Measurements from ENCODE around the gene SLC5A5.

SLC5A5 gene

DNA sequence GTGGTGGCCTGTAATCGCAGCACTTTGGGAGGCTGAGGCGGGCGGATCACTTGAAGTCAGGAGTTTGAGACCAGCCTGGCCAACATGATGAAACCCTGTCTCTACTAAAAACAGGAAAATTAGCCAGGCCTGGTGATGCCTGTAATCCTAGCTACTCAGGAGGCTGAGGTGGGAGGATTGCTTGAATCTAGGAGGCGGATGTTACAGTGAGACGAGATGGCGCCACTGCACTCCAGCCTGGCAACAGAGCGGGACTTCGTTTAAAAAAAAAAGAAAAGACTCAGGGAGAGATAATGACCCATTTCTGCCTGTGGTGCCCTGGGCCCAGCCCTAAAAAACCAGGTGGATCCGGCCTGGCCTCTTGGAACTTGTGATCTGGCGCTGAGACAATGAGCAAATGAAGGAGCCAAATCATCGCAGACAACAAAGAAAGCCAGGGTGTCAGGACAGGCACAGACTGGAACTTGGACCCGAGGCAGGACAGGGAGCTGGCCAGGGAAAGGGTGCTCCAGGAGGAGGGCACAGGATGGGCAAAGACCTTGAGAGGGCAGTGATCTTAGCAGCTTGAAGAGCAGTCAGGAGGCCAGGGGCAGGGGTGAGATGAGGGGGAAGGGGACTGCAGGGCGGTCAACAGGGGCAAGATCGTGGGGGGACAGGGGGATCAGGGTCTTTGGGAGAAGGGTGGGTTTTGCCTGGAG lies 23.0 kb upstream of the SLC5A5 start:
- Histone ChIP-seq H3K27me3 (ENCODE audit: insufficient read depth, low read length) (no peaks in the 10 kb centered on the region), H3K4me3 (ENCODE audit: low read depth, low read length) (no peak overlapping the region), H3K4me1 (ENCODE audit: control insufficient read depth, insufficient read depth, low read length, unreplicated experiment) (peaks cover 6% of the 10 kb centered on the region), H3K79me2 (ENCODE audit: control insufficient read depth, insufficient read depth, low read length, unreplicated experiment) (peaks cover under 1% of the 10 kb centered on the region), H3K36me3 (ENCODE audit: insufficient read depth, low read length) (no peaks in the 10 kb centered on the region), H2AFZ (ENCODE audit: low read length, unreplicated experiment) (no peak overlapping the region), H3K27ac (ENCODE audit: low read depth, low read length) (no peak overlapping the region)

DNA sequence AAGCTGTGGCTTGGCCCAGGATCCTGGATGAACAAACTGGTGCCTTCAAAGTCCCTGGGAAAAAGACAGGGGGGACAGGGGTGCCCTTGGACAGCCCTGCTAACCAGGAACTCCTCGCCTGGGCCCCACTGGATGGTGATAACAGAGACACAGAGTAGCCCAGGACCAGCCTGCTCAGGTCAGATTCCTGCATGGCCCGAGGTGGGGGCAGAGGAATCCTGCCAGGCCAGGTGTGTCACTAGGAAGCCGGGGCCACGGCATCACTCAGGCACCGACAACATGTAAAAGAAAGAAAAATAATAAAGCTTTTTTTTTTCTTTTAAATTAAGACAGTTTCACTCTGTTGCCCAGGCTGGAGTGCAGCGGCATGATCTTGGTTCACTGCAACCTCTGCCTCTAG lies 17.7 kb upstream of the SLC5A5 start:
- Histone ChIP-seq H3K79me2 (ENCODE audit: control insufficient read depth, insufficient read depth, low read length, unreplicated experiment) (no peaks in the 10 kb centered on the region), H3K27ac (ENCODE audit: low read depth, low read length) (no peak overlapping the region), H3K36me3 (ENCODE audit: insufficient read depth, low read length) (no peaks in the 10 kb centered on the region), H3K4me3 (ENCODE audit: low read depth, low read length) (no peak overlapping the region), H2AFZ (ENCODE audit: low read length, unreplicated experiment) (no peak overlapping the region), H3K27me3 (ENCODE audit: insufficient read depth, low read length) (no peaks in the 10 kb centered on the region), H3K4me1 (ENCODE audit: control insufficient read depth, insufficient read depth, low read length, unreplicated experiment) (peaks cover 6% of the 10 kb centered on the region)

GRCh38 chr19:17855280-17856152 lies 16.2 kb upstream of the SLC5A5 start:
- peaks cover 8% of the 10 kb centered on the region for H3K79me2 ChIP-seq (ENCODE audit: control insufficient read depth, insufficient read depth, low read length, unreplicated experiment)
- H3K4me1 ChIP-seq (ENCODE audit: control insufficient read depth, insufficient read depth, low read length, unreplicated experiment): peaks cover 2% of the 10 kb centered on the region
- no peaks in the 10 kb centered on the region for H3K36me3 ChIP-seq (ENCODE audit: insufficient read depth, low read length)
- no peaks in the 10 kb centered on the region for H3K27me3 ChIP-seq (ENCODE audit: insufficient read depth, low read length)
- H2AFZ ChIP-seq (ENCODE audit: low read length, unreplicated experiment): no peak overlapping the region
- no peak overlapping the region for H3K27ac ChIP-seq (ENCODE audit: low read depth, low read length)
- H3K4me3 ChIP-seq (ENCODE audit: low read depth, low read length): no peak overlapping the region

DNA sequence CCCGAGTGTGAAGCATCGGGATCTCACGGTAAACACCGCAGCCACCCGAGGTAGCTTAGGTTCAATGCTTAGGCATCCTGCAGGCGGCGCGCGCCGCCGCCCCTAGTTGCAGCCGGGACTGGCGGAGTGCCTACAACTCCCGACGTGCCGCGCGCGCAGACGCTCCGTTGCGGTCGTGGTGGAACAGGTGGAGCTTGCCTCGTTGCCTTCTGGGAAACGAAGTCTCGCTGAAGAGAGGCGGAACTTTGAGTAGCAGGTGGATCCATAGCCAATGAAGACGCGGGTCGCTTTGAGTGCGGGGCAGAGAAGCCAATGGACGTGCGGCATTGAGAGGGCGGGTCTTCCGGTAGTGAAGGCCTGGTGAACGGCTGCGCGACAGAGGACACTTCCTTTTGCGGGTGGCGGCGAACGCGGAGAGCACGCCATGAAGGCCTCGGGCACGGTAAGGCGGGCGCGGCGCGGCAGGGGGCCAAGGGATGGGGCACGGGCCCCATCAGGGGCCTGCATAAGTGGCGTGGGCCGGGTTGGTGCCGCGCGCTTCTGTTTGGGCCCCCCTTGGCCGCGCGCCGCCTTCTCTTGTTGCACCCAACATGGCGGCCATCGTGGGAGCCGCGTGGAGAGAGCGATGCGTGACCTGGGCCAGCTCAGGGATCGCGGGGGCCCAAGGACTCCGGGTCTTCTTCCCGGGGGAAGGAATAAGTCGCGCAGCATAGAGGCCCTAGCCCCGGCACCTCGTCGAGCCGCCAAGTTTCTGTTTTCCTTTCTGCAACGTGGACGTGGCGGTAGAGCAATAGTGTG lies 12.0 kb upstream of the SLC5A5 start, which contains the start of gene RPL18A:
Gene RPL18A (plus strand): TSS at position 378 of the 798 bp plus-strand sequence. CDS start 47 bp downstream, at position 425.
- Histone ChIP-seq H3K27me3 (ENCODE audit: insufficient read depth, low read length) (no peaks in the 10 kb centered on the region), H3K27ac (ENCODE audit: low read depth, low read length) (peak within 1 kb of the TSS; percentile 32; the same call in 1 of the 2 replicates), H3K79me2 (ENCODE audit: control insufficient read depth, insufficient read depth, low read length, unreplicated experiment) (peaks cover 33% of the 10 kb centered on the region), H3K4me3 (ENCODE audit: low read depth, low read length) (peak within 1 kb of the TSS; percentile 83), H2AFZ (ENCODE audit: low read length, unreplicated experiment) (peak within 1 kb of the TSS; percentile 98), H3K4me1 (ENCODE audit: control insufficient read depth, insufficient read depth, low read length, unreplicated experiment) (peaks cover 7% of the 10 kb centered on the region), H3K36me3 (ENCODE audit: insufficient read depth, low read length) (peaks cover 17% of the 10 kb centered on the region; the same call in 1 of the 2 replicates)

GRCh38 chr19:17860331-17860992 lies 11.3 kb upstream of the SLC5A5 start:
- Histone ChIP-seq H3K27ac (ENCODE audit: low read depth, low read length) (peak overlapping the region; percentile 32; the same call in 1 of the 2 replicates), H3K4me3 (ENCODE audit: low read depth, low read length) (peak overlapping the region; percentile 83), H3K27me3 (ENCODE audit: insufficient read depth, low read length) (no peaks in the 10 kb centered on the region), H2AFZ (ENCODE audit: low read length, unreplicated experiment) (no peak overlapping the region), H3K36me3 (ENCODE audit: insufficient read depth, low read length) (peaks cover 17% of the 10 kb centered on the region; the same call in 1 of the 2 replicates), H3K79me2 (ENCODE audit: control insufficient read depth, insufficient read depth, low read length, unreplicated experiment) (peaks cover 33% of the 10 kb centered on the region), H3K4me1 (ENCODE audit: control insufficient read depth, insufficient read depth, low read length, unreplicated experiment) (peaks cover 7% of the 10 kb centered on the region)

DNA sequence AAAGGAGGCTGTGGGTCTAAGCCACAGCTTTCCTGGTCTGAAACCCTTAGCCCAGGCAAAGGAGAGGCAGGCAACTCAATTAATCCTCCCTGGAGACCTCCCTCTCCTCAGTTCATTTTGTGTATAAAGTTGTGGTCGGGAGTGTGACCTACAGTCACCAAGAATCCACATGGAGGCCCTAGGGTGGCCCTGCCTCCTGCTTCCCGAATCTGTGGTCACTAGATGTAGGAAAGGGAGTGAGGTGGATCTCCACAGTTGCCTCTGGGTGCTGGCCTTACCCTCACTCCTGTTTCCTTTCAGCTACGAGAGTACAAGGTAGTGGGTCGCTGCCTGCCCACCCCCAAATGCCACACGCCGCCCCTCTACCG lies 10.8 kb upstream of the SLC5A5 start:
- no peaks in the 10 kb centered on the region for H3K27me3 ChIP-seq (ENCODE audit: insufficient read depth, low read length)
- H3K4me1 ChIP-seq (ENCODE audit: control insufficient read depth, insufficient read depth, low read length, unreplicated experiment): peaks cover 7% of the 10 kb centered on the region
- H3K27ac ChIP-seq (ENCODE audit: low read depth, low read length): peak overlapping the region; percentile 32; the same call in 1 of the 2 replicates
- H3K36me3 ChIP-seq (ENCODE audit: insufficient read depth, low read length): peaks cover 17% of the 10 kb centered on the region; the same call in 1 of the 2 replicates
- H3K4me3 ChIP-seq (ENCODE audit: low read depth, low read length): peak overlapping the region; percentile 83
- H3K79me2 ChIP-seq (ENCODE audit: control insufficient read depth, insufficient read depth, low read length, unreplicated experiment): peaks cover 33% of the 10 kb centered on the region
- no peak overlapping the region for H2AFZ ChIP-seq (ENCODE audit: low read length, unreplicated experiment)

DNA sequence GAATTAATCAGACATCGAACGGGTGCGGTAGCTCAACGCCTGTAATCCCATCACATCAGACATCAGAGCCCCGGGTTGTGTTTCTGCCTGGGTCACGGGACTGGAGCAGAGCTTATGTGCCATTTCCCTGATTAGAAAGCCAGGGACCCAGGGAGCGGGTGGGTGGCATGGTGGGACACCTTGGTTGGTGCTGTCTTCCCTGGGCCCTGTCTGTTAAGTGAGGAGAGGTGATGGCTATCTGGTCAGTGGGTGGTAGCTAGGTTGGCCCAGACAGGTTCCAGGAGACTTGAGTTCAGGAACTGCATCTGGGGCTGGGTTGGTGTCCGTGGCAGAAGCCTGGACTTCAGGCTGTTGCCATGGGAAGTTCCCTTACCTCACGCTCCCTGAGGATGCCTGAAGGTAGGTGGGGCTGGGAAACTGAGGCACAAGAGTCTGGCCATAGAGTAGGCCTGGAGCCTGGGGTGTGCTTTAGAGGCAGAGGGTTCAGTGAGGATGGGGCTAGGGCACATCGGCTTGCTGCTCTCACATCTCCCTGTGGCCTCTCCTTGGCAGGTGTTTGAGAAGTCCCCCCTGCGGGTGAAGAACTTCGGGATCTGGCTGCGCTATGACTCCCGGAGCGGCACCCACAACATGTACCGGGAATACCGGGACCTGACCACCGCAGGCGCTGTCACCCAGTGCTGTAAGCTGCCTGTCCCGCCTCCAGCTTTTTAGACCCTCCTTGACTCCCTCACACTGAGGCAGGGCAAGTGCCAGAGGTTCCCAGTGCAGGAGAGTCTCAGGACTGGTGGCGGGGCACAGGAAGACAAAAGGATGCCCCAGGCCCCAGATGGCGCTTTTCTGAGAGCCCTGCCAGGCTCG lies 10.0 kb upstream of the SLC5A5 start:
- Histone ChIP-seq H2AFZ (ENCODE audit: low read length, unreplicated experiment) (no peak overlapping the region), H3K36me3 (ENCODE audit: insufficient read depth, low read length) (peaks cover 17% of the 10 kb centered on the region; the same call in 1 of the 2 replicates), H3K27me3 (ENCODE audit: insufficient read depth, low read length) (no peaks in the 10 kb centered on the region), H3K27ac (ENCODE audit: low read depth, low read length) (no peak overlapping the region; the same call in 1 of the 2 replicates), H3K4me1 (ENCODE audit: control insufficient read depth, insufficient read depth, low read length, unreplicated experiment) (peaks cover 7% of the 10 kb centered on the region), H3K79me2 (ENCODE audit: control insufficient read depth, insufficient read depth, low read length, unreplicated experiment) (peaks cover 33% of the 10 kb centered on the region), H3K4me3 (ENCODE audit: low read depth, low read length) (peak overlapping the region; percentile 83)

DNA sequence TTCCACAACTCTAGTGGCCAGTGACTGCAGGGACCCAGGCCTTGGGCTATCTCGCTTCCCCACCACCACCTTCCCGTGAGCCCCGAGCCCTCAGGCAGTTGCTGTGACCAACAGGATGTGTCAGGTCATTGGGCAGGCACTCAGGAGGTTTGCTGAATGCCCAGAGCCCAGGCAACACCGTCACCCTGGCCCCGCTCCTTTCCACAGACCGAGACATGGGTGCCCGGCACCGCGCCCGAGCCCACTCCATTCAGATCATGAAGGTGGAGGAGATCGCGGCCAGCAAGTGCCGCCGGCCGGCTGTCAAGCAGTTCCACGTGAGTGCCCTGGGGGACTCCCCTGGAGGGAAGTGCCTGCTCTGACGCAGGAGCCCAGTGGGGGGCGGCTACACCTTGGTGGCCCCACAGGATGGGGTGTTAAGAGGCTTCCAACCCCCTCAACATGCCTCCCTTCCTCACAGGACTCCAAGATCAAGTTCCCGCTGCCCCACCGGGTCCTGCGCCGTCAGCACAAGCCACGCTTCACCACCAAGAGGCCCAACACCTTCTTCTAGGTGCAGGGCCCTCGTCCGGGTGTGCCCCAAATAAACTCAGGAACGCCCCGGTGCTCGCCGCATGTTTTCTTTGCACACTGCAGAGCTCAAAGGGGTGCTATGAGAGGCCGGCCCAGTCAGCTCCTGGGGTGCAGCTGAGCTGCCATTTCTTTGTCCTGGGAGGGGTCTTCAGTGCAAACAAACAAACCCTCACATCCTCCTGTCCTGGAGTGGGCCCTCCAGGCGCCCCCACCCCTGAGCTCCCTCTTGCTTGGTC lies 8.8 kb upstream of the SLC5A5 start:
- Histone ChIP-seq H3K4me3 (ENCODE audit: low read depth, low read length) (no peak overlapping the region), H3K36me3 (ENCODE audit: insufficient read depth, low read length) (peaks cover 17% of the 10 kb centered on the region; the same call in 1 of the 2 replicates), H3K27me3 (ENCODE audit: insufficient read depth, low read length) (no peaks in the 10 kb centered on the region), H2AFZ (ENCODE audit: low read length, unreplicated experiment) (no peak overlapping the region), H3K79me2 (ENCODE audit: control insufficient read depth, insufficient read depth, low read length, unreplicated experiment) (peaks cover 33% of the 10 kb centered on the region), H3K27ac (ENCODE audit: low read depth, low read length) (no peak overlapping the region), H3K4me1 (ENCODE audit: control insufficient read depth, insufficient read depth, low read length, unreplicated experiment) (peaks cover 7% of the 10 kb centered on the region)
